Caco-2 (cell line): ENCODE measurements around the gene JUND. TPM values are rescaled to one million over a fixed set of nuclear protein-coding genes. Genes with fewer than 3 reads are reported as not detected.

Experiments
- BruUV-seq: library from RNA; stranded (reverse); fragments of 400-500 nt; replicated peaks from 2 replicates; lab custom pipeline; 2021; lab: Mats Ljungman, UMichigan
- CTCF ChIA-PET: fragments of 300-600 bp; sonication (Branson Sonifier 250); formaldehyde crosslinking; loops from one replicate; lab custom pipeline; 2022; ENCODE audit warnings: antibody characterized with exemption; lab: Charles Lee
- POLR2A ChIA-PET: fragments of 300-600 bp; sonication (Branson Sonifier 250); formaldehyde crosslinking; loops from one replicate; lab custom pipeline; 2022; ENCODE audit warnings: antibody characterized with exemption; lab: Charles Lee
- DNase-seq, 2 experiments: peaks; one replicate each; pipeline versions ENCODE4 v3.0.0 to v3.0.0-alpha.2; 2020 to 2022
- H3K27me3 ChIP-seq: replicated peaks from 2 replicates; pipeline ENCODE4 v1.6.0; 2011; ENCODE audit warnings: low read length; ENCODE audit not compliant: control insufficient read depth, insufficient read depth
- H3K36me3 ChIP-seq: 2 replicates; pipeline ENCODE4 v1.5.1; 2011; ENCODE audit warnings: low read length; ENCODE audit not compliant: control insufficient read depth, insufficient read depth
- H3K4me1 ChIP-seq: fragments of 250-450 bp; sonication (Bioruptor Pico); 2 replicates; pipeline ENCODE4 v1.5.1; 2020; ENCODE audit warnings: mild to moderate bottlenecking
- H3K4me3 ChIP-seq: 2 replicates; pipeline ENCODE4 v1.5.1; 2011; ENCODE audit warnings: low read depth, mild to moderate bottlenecking, control low read depth, low read length
- H3K9me3 ChIP-seq: fragments of 250-450 bp; sonication (Bioruptor Pico); 2 replicates; pipeline ENCODE4 v1.5.1; 2020; ENCODE audit warnings: mild to moderate bottlenecking, moderate library complexity
- H3K27ac Mint-ChIP-seq: one replicate; pipeline ENCODE4 v1.8.0; 2022; ENCODE audit warnings: mixed read lengths; ENCODE audit not compliant: unreplicated experiment
- H3K27me3 Mint-ChIP-seq: one replicate; pipeline ENCODE4 v1.8.0; 2022; ENCODE audit warnings: mixed read lengths; ENCODE audit not compliant: insufficient read depth, unreplicated experiment
- H3K36me3 Mint-ChIP-seq: one replicate; pipeline ENCODE4 v1.8.0; 2022; ENCODE audit warnings: mild to moderate bottlenecking, mixed read lengths; ENCODE audit not compliant: insufficient read depth, unreplicated experiment
- H3K4me1 Mint-ChIP-seq: one replicate; pipeline ENCODE4 v1.8.0; 2022; ENCODE audit warnings: low read depth, mixed read lengths; ENCODE audit not compliant: unreplicated experiment
- H3K4me3 Mint-ChIP-seq: one replicate; pipeline ENCODE4 v1.8.0; 2022; ENCODE audit warnings: mild to moderate bottlenecking, moderate library complexity, mixed read lengths; ENCODE audit not compliant: unreplicated experiment
- H3K9me3 Mint-ChIP-seq: one replicate; pipeline ENCODE4 v1.8.0; 2022; ENCODE audit warnings: mixed read lengths; ENCODE audit not compliant: unreplicated experiment
- intact Hi-C: fragments of 100-400 bp; cut with micrococcal nuclease; formaldehyde crosslinking; loops from one replicate; pipeline ENCODE4 v1.10.0; 2022; ENCODE audit not compliant: unreplicated experiment
- total RNA-seq: library from RNA; stranded (reverse); gene quantifications from 2 replicates; pipeline ENCODE4 v1.2.3, GENCODE V29; 2022
- TF ChIP-seq, protein P1 (sequence below), 2 experiments: fragments of 200-600 bp in 1 of 2; IDR thresholded peaks; 1 replicate in 1 of 2; 2 replicates in 1 of 2; pipeline versions ENCODE4 v1.5.1 to v1.8.0; 2011 to 2022; ENCODE audit warnings: antibody characterized with exemption in 1 of 2, control low read depth in 1 of 2, inconsistent platforms in 1 of 2, low read depth in 1 of 2, low read length in 1 of 2, mild to moderate bottlenecking in 1 of 2, moderate library complexity in 1 of 2; ENCODE audit not compliant: insufficient read depth in 1 of 2, severe bottlenecking in 1 of 2, unreplicated experiment in 1 of 2

JUND gene
- total RNA-seq, 1 experiment from 2014 or later = 75.5 TPM

DNA sequence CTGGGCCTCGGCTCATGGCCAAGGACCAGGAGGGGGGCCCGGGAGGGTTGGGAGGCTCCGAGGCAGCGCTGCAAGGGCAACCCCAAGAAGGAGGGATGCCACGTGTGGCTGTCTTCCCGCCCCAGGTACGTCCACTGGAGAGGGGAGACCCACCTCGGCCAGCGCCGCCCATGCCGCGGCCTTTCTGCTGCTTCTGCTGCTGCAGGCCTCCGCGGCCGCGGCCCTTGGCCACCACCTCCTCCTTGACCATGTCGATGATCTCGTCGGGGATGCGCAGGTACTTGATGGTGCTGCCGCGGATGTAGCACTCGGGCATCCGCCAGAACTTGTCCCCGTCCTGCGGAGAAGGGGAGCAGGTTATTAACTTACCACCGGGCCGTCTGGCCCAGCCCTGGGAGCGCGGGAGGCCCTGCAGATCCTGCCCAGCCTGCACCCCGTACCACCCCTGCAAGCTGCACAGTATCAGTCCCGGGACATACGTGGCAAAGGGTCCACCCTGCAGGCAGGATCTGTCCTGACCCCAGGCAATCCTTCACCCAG, 28.2 kb upstream of the JUND start:
- Mint-ChIP-seq H3K36me3 (peaks cover 22% of the 10 kb centered on the region), H3K4me1 (no peaks in the 10 kb centered on the region), H3K27me3 (no peaks in the 10 kb centered on the region), H3K27ac (no peak overlapping the region), H3K9me3 (no peaks in the 10 kb centered on the region), H3K4me3 (no peak overlapping the region)
- intact Hi-C loops = no loop called here
- ChIA-PET CTCF (interaction anchor here (1.6 kb wide), 1 partner anchor 30 kb away, joined by 5 read pairs; no protein-coding TSS in a partner anchor), POLR2A (no interaction called here)
- Histone ChIP-seq H3K4me1 (peaks cover 41% of the 10 kb centered on the region), H3K9me3 (no peaks in the 10 kb centered on the region), H3K4me3 (no peak overlapping the region), H3K36me3 (peaks cover 2% of the 10 kb centered on the region; the same call in 1 of the 2 replicates), H3K27me3 (no peaks in the 10 kb centered on the region)
- no peak for DNase-seq
- no TSS peak for BruUV-seq
- TF ChIP-seq, protein P1, sequence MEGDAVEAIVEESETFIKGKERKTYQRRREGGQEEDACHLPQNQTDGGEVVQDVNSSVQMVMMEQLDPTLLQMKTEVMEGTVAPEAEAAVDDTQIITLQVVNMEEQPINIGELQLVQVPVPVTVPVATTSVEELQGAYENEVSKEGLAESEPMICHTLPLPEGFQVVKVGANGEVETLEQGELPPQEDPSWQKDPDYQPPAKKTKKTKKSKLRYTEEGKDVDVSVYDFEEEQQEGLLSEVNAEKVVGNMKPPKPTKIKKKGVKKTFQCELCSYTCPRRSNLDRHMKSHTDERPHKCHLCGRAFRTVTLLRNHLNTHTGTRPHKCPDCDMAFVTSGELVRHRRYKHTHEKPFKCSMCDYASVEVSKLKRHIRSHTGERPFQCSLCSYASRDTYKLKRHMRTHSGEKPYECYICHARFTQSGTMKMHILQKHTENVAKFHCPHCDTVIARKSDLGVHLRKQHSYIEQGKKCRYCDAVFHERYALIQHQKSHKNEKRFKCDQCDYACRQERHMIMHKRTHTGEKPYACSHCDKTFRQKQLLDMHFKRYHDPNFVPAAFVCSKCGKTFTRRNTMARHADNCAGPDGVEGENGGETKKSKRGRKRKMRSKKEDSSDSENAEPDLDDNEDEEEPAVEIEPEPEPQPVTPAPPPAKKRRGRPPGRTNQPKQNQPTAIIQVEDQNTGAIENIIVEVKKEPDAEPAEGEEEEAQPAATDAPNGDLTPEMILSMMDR (IDR thresholded peaks at IDR 0.05; ENCODE audit: insufficient read depth in 1 of 2, low read depth in 1 of 2, low read length in 1 of 2, severe bottlenecking in 1 of 2, unreplicated experiment in 1 of 2) = no peak

DNA sequence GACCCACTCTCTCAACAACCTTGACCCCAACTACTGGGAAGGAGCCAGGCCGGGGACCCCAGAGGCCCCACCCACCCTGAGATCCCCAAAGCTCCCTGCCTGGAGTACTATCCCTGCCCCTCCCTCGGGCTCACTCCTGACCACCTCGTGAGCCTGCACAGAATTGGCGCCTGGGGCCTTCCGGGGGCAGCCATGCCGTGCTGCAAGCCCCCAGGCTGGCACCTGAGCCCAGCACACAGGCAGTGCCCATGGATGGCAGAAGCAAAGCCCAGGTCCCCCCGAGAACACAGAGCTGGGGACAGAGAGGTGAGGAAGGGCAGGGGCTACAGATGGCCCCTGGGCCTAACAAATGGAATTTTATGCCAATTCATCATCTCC, 27.5 kb upstream of the JUND start:
- no peak for DNase-seq
- Mint-ChIP-seq H3K9me3 (no peaks in the 10 kb centered on the region), H3K27me3 (no peaks in the 10 kb centered on the region), H3K36me3 (peaks cover 24% of the 10 kb centered on the region), H3K4me1 (peaks cover under 1% of the 10 kb centered on the region), H3K4me3 (no peak overlapping the region), H3K27ac (no peak overlapping the region)
- Histone ChIP-seq H3K9me3 (no peaks in the 10 kb centered on the region), H3K27me3 (no peaks in the 10 kb centered on the region), H3K36me3 (peaks cover 2% of the 10 kb centered on the region; the same call in 1 of the 2 replicates), H3K4me3 (no peak overlapping the region), H3K4me1 (peaks cover 46% of the 10 kb centered on the region)
- TF ChIP-seq, protein P1 (IDR thresholded peaks at IDR 0.05; ENCODE audit: insufficient read depth in 1 of 2, low read depth in 1 of 2, low read length in 1 of 2, severe bottlenecking in 1 of 2, unreplicated experiment in 1 of 2) = no peak
- ChIA-PET POLR2A (interaction anchor here (0.9 kb wide), 1 partner anchor 29 kb away, joined by 5 read pairs; no protein-coding TSS in a partner anchor), CTCF (interaction anchor here (1.6 kb wide), 1 partner anchor 29 kb away, joined by 5 read pairs; no protein-coding TSS in a partner anchor)
- no TSS peak for BruUV-seq
- intact Hi-C loops = no loop called here

DNA sequence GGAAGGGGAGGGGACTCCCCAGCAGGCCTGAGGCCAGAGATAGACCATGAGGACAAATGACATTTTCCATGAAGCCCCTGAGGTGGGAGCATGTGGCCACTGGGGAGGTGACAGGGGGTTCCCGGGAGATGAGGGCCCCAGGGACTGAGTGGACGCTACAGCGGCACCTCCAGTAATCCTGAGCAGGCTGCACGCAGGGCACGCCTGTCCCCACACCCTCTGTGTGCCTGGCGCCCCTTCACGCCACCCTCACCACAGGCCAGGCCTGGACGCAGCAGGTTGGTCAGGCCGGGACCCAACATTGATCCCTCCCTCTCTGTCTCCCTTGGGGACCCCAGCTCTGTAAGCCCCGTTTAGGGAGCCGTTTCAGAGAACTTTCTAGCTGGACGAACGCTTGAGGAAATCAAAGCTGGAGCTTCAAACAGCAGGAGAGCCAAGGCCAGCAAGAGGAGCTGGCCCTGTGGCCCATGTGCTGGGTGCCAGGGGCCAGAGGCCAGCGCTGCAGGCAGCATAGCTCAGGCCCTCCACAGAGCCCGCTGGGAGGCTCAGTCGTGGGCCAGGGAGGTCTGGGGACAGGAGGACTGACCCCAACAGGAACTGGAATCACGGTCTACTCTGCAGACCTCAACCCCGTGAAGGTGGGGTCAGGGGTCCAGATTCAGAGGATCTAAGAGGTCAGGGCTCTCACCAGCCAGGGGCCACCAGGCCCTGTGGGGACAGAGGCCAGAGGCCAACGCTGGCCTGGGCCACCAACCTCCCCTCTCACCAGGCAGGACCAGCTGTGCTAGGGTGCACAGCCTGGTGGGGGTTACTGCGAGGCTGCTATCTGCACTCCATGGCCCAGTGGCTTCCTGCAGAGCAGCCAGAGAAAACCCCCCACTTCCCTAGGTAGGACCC, 26.9 kb upstream of the JUND start:
- no peaks in the 10 kb centered on the region for H3K27me3 ChIP-seq
- H3K4me3 Mint-ChIP-seq = no peak overlapping the region
- no peaks in the 10 kb centered on the region for H3K9me3 ChIP-seq
- peaks cover 7% of the 10 kb centered on the region for H3K4me1 Mint-ChIP-seq
- CTCF ChIA-PET = no interaction called here
- no peaks in the 10 kb centered on the region for H3K27me3 Mint-ChIP-seq
- intact Hi-C loops = no loop called here
- DNase-seq = no peak
- no peaks in the 10 kb centered on the region for H3K9me3 Mint-ChIP-seq
- no peak overlapping the region for H3K27ac Mint-ChIP-seq
- peaks cover 30% of the 10 kb centered on the region for H3K36me3 Mint-ChIP-seq
- peaks cover 48% of the 10 kb centered on the region for H3K4me1 ChIP-seq
- H3K4me3 ChIP-seq = no peak overlapping the region
- POLR2A ChIA-PET = interaction anchor here (0.9 kb wide), 1 partner anchor 29 kb away, joined by 5 read pairs; no protein-coding TSS in a partner anchor
- BruUV-seq = no TSS peak
- peaks cover 2% of the 10 kb centered on the region; the same call in 1 of the 2 replicates for H3K36me3 ChIP-seq
- TF ChIP-seq, protein P1 (IDR thresholded peaks at IDR 0.05; ENCODE audit: insufficient read depth in 1 of 2, low read depth in 1 of 2, low read length in 1 of 2, severe bottlenecking in 1 of 2, unreplicated experiment in 1 of 2) = no peak
